ENCODE measurements around the gene ACTMAP. TPM values are rescaled to one million over a fixed set of nuclear protein-coding genes. Genes with fewer than 3 reads are reported as not detected.

Gene ACTMAP
- total RNA-seq, 1 experiment from 2014 or later, result 5.5 TPM

DNA sequence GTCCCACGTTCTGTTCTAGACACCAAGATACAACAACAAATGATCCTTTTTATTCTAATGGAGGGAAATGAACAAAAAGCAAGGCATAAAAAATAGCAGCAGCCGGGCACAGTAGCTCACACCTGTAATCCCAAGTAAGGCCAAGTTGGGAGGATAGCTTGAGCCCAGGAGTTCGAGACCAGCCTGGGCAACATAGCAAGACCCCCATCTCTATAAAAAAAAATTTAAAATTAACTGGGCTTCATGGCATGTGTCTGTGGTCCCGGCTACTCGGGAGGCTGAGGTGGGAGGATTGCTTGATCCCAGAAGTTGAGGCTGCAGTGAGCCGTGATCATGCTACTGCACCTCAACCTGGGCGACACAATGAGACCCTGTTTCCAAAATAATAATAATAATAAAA lies 26.1 kb upstream of the ACTMAP start:
- ATAC-seq (no peak), DNase-seq (ENCODE audit: low read depth, low spot score) (no peak)
- H3K36me3 ChIP-seq (ENCODE audit: control insufficient read depth, insufficient read depth, low read length), result no peaks in the 10 kb centered on the region
- intact Hi-C loops (cut with micrococcal nuclease; ENCODE audit: unreplicated experiment) (no loop called here), in situ Hi-C loops (cut with HindIII; ENCODE audit: low pct_unique_long_range_greater_than_20kb, low sequenced_read_pairs) (no loop called here)
- H3K27me3 ChIP-seq (ENCODE audit: control insufficient read depth, insufficient read depth, low read length), result no peaks in the 10 kb centered on the region
- H3K4me3 ChIP-seq (ENCODE audit: low read depth in 2 of 2, low read length in 2 of 2), result no peak overlapping the region; a peak in 1 of 4 replicates
- TF ChIP-seq POLR2AphosphoS5 (IDR thresholded peaks at IDR 0.05; ENCODE audit: low read depth, low read length) (no peak), SIN3A (IDR thresholded peaks at IDR 0.05; ENCODE audit: borderline replicate concordance, insufficient read depth, low read depth, low read length) (no peak), TCF7L2 (IDR thresholded peaks at IDR 0.05; ENCODE audit: low read depth, low read length) (no peak)
- TF ChIP-seq, protein P1, sequence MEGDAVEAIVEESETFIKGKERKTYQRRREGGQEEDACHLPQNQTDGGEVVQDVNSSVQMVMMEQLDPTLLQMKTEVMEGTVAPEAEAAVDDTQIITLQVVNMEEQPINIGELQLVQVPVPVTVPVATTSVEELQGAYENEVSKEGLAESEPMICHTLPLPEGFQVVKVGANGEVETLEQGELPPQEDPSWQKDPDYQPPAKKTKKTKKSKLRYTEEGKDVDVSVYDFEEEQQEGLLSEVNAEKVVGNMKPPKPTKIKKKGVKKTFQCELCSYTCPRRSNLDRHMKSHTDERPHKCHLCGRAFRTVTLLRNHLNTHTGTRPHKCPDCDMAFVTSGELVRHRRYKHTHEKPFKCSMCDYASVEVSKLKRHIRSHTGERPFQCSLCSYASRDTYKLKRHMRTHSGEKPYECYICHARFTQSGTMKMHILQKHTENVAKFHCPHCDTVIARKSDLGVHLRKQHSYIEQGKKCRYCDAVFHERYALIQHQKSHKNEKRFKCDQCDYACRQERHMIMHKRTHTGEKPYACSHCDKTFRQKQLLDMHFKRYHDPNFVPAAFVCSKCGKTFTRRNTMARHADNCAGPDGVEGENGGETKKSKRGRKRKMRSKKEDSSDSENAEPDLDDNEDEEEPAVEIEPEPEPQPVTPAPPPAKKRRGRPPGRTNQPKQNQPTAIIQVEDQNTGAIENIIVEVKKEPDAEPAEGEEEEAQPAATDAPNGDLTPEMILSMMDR (IDR thresholded peaks at IDR 0.05), result no peak
- TF ChIP-seq, protein P2, sequence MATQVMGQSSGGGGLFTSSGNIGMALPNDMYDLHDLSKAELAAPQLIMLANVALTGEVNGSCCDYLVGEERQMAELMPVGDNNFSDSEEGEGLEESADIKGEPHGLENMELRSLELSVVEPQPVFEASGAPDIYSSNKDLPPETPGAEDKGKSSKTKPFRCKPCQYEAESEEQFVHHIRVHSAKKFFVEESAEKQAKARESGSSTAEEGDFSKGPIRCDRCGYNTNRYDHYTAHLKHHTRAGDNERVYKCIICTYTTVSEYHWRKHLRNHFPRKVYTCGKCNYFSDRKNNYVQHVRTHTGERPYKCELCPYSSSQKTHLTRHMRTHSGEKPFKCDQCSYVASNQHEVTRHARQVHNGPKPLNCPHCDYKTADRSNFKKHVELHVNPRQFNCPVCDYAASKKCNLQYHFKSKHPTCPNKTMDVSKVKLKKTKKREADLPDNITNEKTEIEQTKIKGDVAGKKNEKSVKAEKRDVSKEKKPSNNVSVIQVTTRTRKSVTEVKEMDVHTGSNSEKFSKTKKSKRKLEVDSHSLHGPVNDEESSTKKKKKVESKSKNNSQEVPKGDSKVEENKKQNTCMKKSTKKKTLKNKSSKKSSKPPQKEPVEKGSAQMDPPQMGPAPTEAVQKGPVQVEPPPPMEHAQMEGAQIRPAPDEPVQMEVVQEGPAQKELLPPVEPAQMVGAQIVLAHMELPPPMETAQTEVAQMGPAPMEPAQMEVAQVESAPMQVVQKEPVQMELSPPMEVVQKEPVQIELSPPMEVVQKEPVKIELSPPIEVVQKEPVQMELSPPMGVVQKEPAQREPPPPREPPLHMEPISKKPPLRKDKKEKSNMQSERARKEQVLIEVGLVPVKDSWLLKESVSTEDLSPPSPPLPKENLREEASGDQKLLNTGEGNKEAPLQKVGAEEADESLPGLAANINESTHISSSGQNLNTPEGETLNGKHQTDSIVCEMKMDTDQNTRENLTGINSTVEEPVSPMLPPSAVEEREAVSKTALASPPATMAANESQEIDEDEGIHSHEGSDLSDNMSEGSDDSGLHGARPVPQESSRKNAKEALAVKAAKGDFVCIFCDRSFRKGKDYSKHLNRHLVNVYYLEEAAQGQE (IDR thresholded peaks at IDR 0.05; ENCODE audit: insufficient read depth in 1 of 2, low read depth in 2 of 2, low read length in 1 of 2), result no peak
- no peaks in the 10 kb centered on the region for H3K9me3 ChIP-seq (ENCODE audit: control insufficient read depth, insufficient read depth, low read depth, low read length)
- H3K4me1 ChIP-seq (ENCODE audit: control insufficient read depth, insufficient read depth, low read length), result peaks cover 6% of the 10 kb centered on the region; the same call in 1 of the 2 replicates
- CTCF ChIA-PET, result no interaction called here
- BruUV-seq (replicated peaks), result no TSS peak
- POLR2A ChIA-PET, result no interaction called here
- H3K27ac ChIP-seq (ENCODE audit: low read length), result 0 out of 2 replicates have a peak overlapping the region, but pooled peaks have one; percentile 90

DNA sequence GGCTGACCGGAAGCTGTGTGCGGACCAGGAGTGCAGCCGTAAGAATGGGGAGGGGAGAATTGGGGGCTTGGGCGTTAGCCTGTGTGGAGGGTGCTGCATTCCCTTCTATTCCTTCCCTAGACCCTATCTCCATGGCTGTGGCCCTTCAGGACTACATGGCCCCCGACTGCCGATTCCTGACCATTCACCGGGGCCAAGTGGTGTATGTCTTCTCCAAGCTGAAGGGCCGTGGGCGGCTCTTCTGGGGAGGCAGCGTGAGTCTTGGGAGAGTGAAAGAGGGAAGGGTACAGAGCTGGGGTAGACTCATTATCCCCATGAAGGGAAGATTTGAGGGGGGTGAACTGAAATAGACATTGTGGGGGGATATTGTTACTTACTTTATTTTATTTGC lies 25.4 kb upstream of the ACTMAP start:
- in situ Hi-C loops (cut with HindIII; ENCODE audit: low pct_unique_long_range_greater_than_20kb, low sequenced_read_pairs) (no loop called here), intact Hi-C loops (cut with micrococcal nuclease; ENCODE audit: unreplicated experiment) (no loop called here)
- ChIA-PET POLR2A (no interaction called here), CTCF (no interaction called here)
- H3K4me1 ChIP-seq (ENCODE audit: control insufficient read depth, insufficient read depth, low read length), result peaks cover 6% of the 10 kb centered on the region; the same call in 1 of the 2 replicates
- H3K27me3 ChIP-seq (ENCODE audit: control insufficient read depth, insufficient read depth, low read length), result no peaks in the 10 kb centered on the region
- H3K4me3 ChIP-seq (ENCODE audit: low read depth in 2 of 2, low read length in 2 of 2), result no peak overlapping the region
- H3K27ac ChIP-seq (ENCODE audit: low read length), result no peak overlapping the region
- H3K36me3 ChIP-seq (ENCODE audit: control insufficient read depth, insufficient read depth, low read length), result no peaks in the 10 kb centered on the region
- ATAC-seq, result no peak
- no peak for DNase-seq (ENCODE audit: low read depth, low spot score)
- TF ChIP-seq TCF7L2 (IDR thresholded peaks at IDR 0.05; ENCODE audit: low read depth, low read length) (no peak), POLR2AphosphoS5 (IDR thresholded peaks at IDR 0.05; ENCODE audit: low read depth, low read length) (no peak)
- TF ChIP-seq, protein P2 (IDR thresholded peaks at IDR 0.05; ENCODE audit: insufficient read depth in 1 of 2, low read depth in 2 of 2, low read length in 1 of 2), result no peak
- H3K9me3 ChIP-seq (ENCODE audit: control insufficient read depth, insufficient read depth, low read depth, low read length), result no peaks in the 10 kb centered on the region
- BruUV-seq (replicated peaks), result no TSS peak
